ENCODE data around the gene ZMYND10. TPM values are rescaled to one million over a fixed set of nuclear protein-coding genes. Genes with fewer than 3 reads are reported as not detected.

The ZMYND10 gene
- total and polyA plus RNA-seq, 2 donors (not counting 1 experiment from before 2014, with no cell fraction given): 0.32 to 0.83 TPM

DNA sequence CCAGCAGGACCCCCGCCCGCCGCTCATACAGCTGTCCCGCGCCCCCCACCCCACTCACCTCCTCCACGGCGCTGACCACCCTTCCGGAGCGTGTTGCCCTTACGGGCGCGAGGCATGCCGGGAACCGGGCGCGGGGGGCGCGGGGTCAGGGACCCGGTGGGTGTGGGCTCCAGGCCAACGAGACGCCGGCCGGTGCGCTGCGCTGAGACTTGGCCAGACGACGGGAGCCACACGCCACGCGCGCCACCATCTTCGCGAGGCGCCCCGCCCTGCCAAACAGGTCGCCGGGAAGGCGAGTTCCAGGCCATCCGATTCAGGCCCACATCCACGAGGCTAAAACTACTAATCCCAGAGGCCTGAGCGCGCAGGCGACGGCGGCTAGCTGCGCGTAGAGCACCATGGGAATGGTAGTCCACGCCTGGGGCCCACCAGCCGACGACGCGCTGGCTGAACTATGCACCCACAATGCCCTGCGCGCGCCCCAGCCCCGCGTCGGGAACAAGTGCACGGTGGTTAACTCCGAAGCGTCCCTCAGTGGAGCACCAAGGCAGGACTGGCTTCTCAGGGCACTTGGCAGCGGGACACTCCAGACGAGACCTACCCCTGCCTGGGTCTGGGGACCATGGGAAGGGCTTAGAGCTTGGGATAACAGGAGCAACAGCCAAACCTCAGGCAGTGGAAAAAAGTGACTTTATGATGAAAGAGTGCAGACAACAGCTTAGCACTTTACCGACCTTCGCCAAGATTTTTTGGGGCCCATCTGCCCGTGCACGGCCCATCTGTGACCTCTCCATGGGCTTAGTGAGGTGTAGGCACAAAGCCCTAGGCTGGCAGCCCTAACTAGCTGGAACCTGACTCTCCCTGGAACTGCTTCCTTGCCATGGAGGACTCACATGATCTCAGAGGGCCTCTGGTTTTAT, 53.1 kb downstream of the ZMYND10 start, which contains the start of gene IFRD2:
TSS of gene IFRD2 (minus strand) at position 271 of the 920 bp plus-strand sequence. CDS start at position 116, 155 bp downstream.
- Histone ChIP-seq H2AFZ (ENCODE audit: low read length) (peak within 1 kb of the TSS; percentile 53), H3K4me2 (ENCODE audit: extremely low read depth, insufficient read depth, low read length) (peak within 1 kb of the TSS; percentile 99), H3K9me3 (ENCODE audit: control insufficient read depth, insufficient read depth, low read depth, low read length) (no peaks in the 10 kb centered on the region), H3K9ac (ENCODE audit: insufficient read depth, low read length) (peak within 1 kb of the TSS; percentile 79), H3K36me3 (ENCODE audit: control insufficient read depth, insufficient read depth, low read length) (peaks cover 16% of the 10 kb centered on the region), H3K4me1 (ENCODE audit: control insufficient read depth, extremely low read depth, insufficient read depth, low read length) (peaks cover 5% of the 10 kb centered on the region), H3K79me2 (ENCODE audit: control insufficient read depth, insufficient read depth, low read length) (peaks cover 19% of the 10 kb centered on the region), H3K4me3 (replicated peaks in 1 of 4; ENCODE audit: control extremely low read depth in 1 of 4, insufficient read depth in 1 of 4, low read depth in 3 of 4, low read length in 4 of 4) (peak within 1 kb of the TSS; percentile 79 to 97 (median 93)), H4K20me1 (ENCODE audit: control insufficient read depth, extremely low read depth, insufficient read depth, low read length) (no peaks in the 10 kb centered on the region), H3K27me3 (ENCODE audit: control insufficient read depth, insufficient read depth, low read length) (no peaks in the 10 kb centered on the region), H3K27ac (ENCODE audit: insufficient read depth, low read length) (peak within 1 kb of the TSS; percentile 93)
- TF ChIP-seq EZH2 (IDR thresholded peaks at IDR 0.05; ENCODE audit: low read length, missing control alignments): no peak
- TF ChIP-seq, protein P1, sequence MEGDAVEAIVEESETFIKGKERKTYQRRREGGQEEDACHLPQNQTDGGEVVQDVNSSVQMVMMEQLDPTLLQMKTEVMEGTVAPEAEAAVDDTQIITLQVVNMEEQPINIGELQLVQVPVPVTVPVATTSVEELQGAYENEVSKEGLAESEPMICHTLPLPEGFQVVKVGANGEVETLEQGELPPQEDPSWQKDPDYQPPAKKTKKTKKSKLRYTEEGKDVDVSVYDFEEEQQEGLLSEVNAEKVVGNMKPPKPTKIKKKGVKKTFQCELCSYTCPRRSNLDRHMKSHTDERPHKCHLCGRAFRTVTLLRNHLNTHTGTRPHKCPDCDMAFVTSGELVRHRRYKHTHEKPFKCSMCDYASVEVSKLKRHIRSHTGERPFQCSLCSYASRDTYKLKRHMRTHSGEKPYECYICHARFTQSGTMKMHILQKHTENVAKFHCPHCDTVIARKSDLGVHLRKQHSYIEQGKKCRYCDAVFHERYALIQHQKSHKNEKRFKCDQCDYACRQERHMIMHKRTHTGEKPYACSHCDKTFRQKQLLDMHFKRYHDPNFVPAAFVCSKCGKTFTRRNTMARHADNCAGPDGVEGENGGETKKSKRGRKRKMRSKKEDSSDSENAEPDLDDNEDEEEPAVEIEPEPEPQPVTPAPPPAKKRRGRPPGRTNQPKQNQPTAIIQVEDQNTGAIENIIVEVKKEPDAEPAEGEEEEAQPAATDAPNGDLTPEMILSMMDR (conservative IDR thresholded peaks at IDR 0.05 in 1 of 2, IDR thresholded peaks at IDR 0.05 in 1 of 2; ENCODE audit: low read depth in 1 of 2, low read length in 2 of 2): no peak
- DNase-seq (ENCODE audit: low read depth in 2 of 2): peak; percentile 97

Other genes with a start within 250 kb of the ZMYND10 start
- gene SEMA3F, start 190.4 kb downstream of the ZMYND10 start, total RNA-seq: 9.7 and 10.3 TPM in 2 replicates
- 5.1 and 21.2 TPM in 2 replicates for gene SEMA3F, start 190.4 kb downstream of the ZMYND10 start, polyA plus RNA-seq
- not detected in 2 replicates for gene GNAT1, start 154.1 kb downstream of the ZMYND10 start, total RNA-seq
- not detected in 2 replicates for gene GNAT1, start 154.1 kb downstream of the ZMYND10 start, polyA plus RNA-seq
- gene SLC38A3, start 140.5 kb downstream of the ZMYND10 start, total RNA-seq: not detected in 2 replicates
- 0.02 TPM in 1 of 2 replicates, not detected in the other for gene SLC38A3, start 140.5 kb downstream of the ZMYND10 start, polyA plus RNA-seq
- 124 and 238 TPM in 2 replicates for gene GNAI2, start 109.5 kb downstream of the ZMYND10 start, total RNA-seq
- gene GNAI2, start 109.5 kb downstream of the ZMYND10 start, polyA plus RNA-seq: 704 and 828 TPM in 2 replicates
- 51.6 and 85.2 TPM in 2 replicates for gene SEMA3B, start 76.6 kb downstream of the ZMYND10 start, total RNA-seq
- 17.6 and 23.5 TPM in 2 replicates for gene SEMA3B, start 76.6 kb downstream of the ZMYND10 start, polyA plus RNA-seq
- gene LSMEM2, start 66.6 kb downstream of the ZMYND10 start, total RNA-seq: not detected in 2 replicates
- not detected in 2 replicates for gene LSMEM2, start 66.6 kb downstream of the ZMYND10 start, polyA plus RNA-seq
- 51.0 and 56.0 TPM in 2 replicates for gene IFRD2, start 53.3 kb downstream of the ZMYND10 start, total RNA-seq
- gene IFRD2, start 53.3 kb downstream of the ZMYND10 start, polyA plus RNA-seq: 28.1 and 44.0 TPM in 2 replicates
- gene HYAL3, start 46.3 kb downstream of the ZMYND10 start, total RNA-seq: 5.6 and 7.4 TPM in 2 replicates
- gene HYAL3, start 46.3 kb downstream of the ZMYND10 start, polyA plus RNA-seq: 3.0 and 3.2 TPM in 2 replicates
- gene NAA80, start 46.3 kb downstream of the ZMYND10 start, total RNA-seq: 2.1 and 3.8 TPM in 2 replicates
- gene NAA80, start 46.3 kb downstream of the ZMYND10 start, polyA plus RNA-seq: 3.1 and 4.3 TPM in 2 replicates
- gene HYAL1, start 42.2 kb downstream of the ZMYND10 start, total RNA-seq: 1.3 and 1.8 TPM in 2 replicates
- gene HYAL1, start 42.2 kb downstream of the ZMYND10 start, polyA plus RNA-seq: 1.8 and 2.5 TPM in 2 replicates
- gene HYAL2, start 23.0 kb downstream of the ZMYND10 start, total RNA-seq: 50.6 and 52.5 TPM in 2 replicates
- 35.1 and 36.9 TPM in 2 replicates for gene HYAL2, start 23.0 kb downstream of the ZMYND10 start, polyA plus RNA-seq
- gene TUSC2, start 17.5 kb downstream of the ZMYND10 start, total RNA-seq: 13.4 and 14.6 TPM in 2 replicates
- 15.3 and 19.2 TPM in 2 replicates for gene TUSC2, start 17.5 kb downstream of the ZMYND10 start, polyA plus RNA-seq
- 24.1 and 32.4 TPM in 2 replicates for gene RASSF1, start 4.9 kb downstream of the ZMYND10 start, total RNA-seq
- 33.3 and 41.7 TPM in 2 replicates for gene RASSF1, start 4.9 kb downstream of the ZMYND10 start, polyA plus RNA-seq
- gene NPRL2, start 5.0 kb upstream of the ZMYND10 start, total RNA-seq: 19.3 and 27.2 TPM in 2 replicates
- gene NPRL2, start 5.0 kb upstream of the ZMYND10 start, polyA plus RNA-seq: 21.4 and 26.2 TPM in 2 replicates
- gene CYB561D2, start 5.1 kb upstream of the ZMYND10 start, total RNA-seq: 24.1 and 28.6 TPM in 2 replicates
- gene CYB561D2, start 5.1 kb upstream of the ZMYND10 start, polyA plus RNA-seq: 16.4 and 16.7 TPM in 2 replicates
- gene TMEM115, start 13.8 kb upstream of the ZMYND10 start, total RNA-seq: 39.3 and 44.8 TPM in 2 replicates
- gene TMEM115, start 13.8 kb upstream of the ZMYND10 start, polyA plus RNA-seq: 28.2 and 28.9 TPM in 2 replicates
- gene CACNA2D2, start 157.9 kb upstream of the ZMYND10 start, total RNA-seq: under 0.01 TPM in 1 of 2 replicates, not detected in the other
- gene CACNA2D2, start 157.9 kb upstream of the ZMYND10 start, polyA plus RNA-seq: 0.02 and 0.06 TPM in 2 replicates
- 14.1 and 25.8 TPM in 2 replicates for gene C3orf18, start 222.0 kb upstream of the ZMYND10 start, total RNA-seq
- 8.7 and 9.4 TPM in 2 replicates for gene C3orf18, start 222.0 kb upstream of the ZMYND10 start, polyA plus RNA-seq
- gene HEMK1, start 223.8 kb upstream of the ZMYND10 start, total RNA-seq: 8.2 and 12.7 TPM in 2 replicates
- 6.1 and 8.4 TPM in 2 replicates for gene HEMK1, start 223.8 kb upstream of the ZMYND10 start, polyA plus RNA-seq